Activated CD4-positive, alpha-beta T cell treated with anti-CD3 and anti-CD28 coated beads for 24 hours (primary cell): ENCODE results near the gene ULBP2.
A peak's percentile ranks its signal among the peaks of the same experiment; 100 is the strongest.

Source experiments
- DNase-seq, 2 donors: peaks; one replicate each; pipeline ENCODE4 v3.0.0-alpha.2; 2020; ENCODE audit warnings: low read depth in 2 of 2

Gene ULBP2, protein sequence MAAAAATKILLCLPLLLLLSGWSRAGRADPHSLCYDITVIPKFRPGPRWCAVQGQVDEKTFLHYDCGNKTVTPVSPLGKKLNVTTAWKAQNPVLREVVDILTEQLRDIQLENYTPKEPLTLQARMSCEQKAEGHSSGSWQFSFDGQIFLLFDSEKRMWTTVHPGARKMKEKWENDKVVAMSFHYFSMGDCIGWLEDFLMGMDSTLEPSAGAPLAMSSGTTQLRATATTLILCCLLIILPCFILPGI

GRCh38 chr6:149941583-149942460 lies at the start of gene ULBP2:
Gene ULBP2, plus strand, starts transcription at chr6:149942014. Its CDS starts 59 bp downstream, at chr6:149942073.
- peak; percentile 73 to 76 for DNase-seq

DNA sequence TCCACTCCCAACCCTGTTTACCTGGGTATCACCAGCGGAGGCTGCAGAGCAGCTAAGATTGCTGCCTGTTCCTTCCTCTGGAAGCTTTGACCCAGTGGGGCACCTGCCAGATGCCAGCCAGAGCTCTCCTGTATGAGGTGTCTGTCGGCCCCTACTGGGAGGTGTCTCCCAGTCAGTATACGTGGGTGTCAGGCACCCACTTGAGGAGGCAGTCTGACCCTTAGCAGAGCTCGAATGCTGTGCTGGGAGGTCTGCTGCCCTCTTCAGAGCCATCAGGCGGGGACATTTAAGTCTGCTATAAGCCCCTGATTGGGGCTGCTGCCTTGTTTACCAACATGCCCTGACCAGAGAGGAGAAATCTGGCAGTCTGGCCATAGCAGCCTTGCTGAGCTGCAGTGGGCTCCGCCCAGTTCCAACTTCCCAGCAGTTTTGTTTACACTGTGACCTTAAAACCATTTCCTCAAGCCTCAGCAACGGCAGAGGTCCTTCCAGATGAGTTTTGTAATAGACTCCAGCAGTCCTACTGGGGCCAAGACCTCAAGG lies 46.7 kb upstream of the ULBP2 start:
- DNase-seq: no peak

GRCh38 chr6:149895833-149896271 lies 46.0 kb upstream of the ULBP2 start:
- peak in 1 of 2 donors; percentile 3 for DNase-seq

DNA sequence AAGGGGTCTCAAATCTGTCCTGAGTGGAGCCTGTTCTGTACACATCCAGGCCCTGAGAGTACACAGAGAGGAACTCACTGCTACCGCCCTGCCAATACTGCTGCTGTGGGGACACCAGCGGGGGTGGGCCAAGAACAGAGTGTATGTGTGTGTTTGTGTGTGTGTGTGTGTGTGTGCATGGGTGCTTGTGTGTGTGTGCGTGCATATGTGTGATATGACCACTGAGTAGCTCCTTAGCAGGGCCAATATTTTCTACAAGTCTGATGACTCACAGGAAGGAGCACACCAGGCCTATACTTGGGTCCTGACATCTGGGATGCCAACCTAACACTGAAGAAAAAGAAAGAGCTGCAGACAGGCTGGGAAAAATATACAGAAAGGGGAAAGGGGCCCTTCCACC lies 45.3 kb upstream of the ULBP2 start:
- no peak for DNase-seq

GRCh38 chr6:149897015-149897697 lies 44.7 kb upstream of the ULBP2 start:
- no peak for DNase-seq

DNA sequence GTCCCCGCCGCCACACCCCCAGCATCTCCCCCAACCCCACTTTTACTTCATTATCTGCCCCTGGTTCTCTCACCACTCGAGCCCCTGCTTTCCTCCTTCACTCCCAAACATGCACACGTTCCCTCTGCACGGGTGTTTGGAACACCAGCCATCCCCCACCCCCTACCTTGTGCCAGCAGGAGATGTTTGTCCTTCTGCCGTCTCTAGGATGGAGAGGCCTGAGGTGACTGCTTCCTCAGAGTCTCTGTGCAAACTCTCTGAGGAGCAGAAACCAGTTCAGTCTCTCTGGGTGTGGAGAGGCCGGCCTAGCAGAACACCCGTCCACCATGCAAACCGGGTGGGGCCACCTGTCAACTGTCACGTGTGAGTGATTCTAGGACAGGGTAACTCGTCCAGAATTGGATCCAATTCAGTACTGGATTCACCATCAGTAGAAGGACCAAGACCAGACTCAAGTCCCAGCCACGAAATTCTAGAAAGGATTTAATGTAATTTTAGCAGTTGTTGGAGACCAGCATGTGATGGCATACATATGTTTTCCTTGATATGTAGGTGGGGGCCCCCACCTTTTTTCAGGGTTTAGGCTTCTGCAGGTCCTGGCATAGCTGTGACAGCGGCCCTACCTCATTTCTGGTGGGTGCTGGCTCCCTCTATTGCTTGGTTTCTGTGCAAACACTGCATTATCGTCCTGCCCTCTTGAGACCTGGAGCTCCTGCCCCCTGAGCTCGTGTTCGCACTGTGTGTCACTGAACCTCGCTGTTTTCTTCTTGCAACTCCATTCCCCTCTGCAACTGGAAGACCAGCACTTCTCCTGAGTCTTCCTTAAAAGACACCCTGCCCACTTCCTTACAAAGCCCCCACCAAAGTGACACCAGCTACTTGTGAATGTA lies 43.7 kb upstream of the ULBP2 start, which contains the start of gene RAET1E:
TSS of gene RAET1E (minus strand) at position 259 of the 890 bp plus-strand sequence. CDS start 7,212 bp downstream, outside the sequence.
- no peak for DNase-seq

DNA sequence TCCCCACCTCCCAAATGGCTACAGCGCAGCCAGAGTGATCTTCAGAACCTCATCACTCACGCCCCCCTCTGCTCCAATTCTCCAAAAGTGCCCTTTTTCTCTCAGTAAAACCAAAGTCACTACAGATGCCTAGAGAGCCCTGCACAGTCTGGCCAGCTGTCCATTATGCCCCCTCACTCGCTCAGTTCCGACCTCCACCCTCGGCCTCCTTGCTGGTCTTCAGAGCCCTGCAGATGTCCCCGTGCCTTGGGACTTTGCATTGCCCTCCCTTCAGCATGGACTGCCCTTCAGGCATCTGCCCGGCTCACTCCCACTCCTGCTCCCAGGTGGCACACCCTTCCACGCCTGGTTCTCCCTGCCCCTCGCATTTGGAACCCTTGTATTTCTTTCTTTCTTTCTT lies 42.8 kb upstream of the ULBP2 start:
- no peak for DNase-seq

DNA sequence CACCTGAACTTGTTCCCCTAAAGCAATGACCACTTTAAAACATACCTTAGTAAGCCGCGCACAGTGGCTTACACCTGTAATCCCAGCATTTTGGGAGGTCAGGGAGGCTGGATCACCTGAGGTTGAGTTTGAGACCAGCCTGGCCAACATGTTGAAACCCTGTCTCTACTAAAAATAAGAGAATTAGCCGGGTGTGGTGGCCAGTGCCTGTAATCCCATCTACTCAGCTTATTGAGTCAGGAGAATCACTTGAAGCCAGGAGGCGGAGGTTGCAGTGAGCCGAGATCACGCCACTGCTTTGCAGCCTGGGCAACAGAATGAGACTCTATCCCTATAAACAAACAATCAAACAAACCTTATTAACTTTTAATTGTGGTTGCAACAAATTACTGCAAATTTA lies 42.3 kb upstream of the ULBP2 start:
- no peak for DNase-seq

- no peak for DNase-seq
Measured at GRCh38 chr6:149899926-149900619, 41.7 kb upstream of the ULBP2 start.

- no peak for DNase-seq
Measured at GRCh38 chr6:149900620-149901443, 41.0 kb upstream of the ULBP2 start.

DNA sequence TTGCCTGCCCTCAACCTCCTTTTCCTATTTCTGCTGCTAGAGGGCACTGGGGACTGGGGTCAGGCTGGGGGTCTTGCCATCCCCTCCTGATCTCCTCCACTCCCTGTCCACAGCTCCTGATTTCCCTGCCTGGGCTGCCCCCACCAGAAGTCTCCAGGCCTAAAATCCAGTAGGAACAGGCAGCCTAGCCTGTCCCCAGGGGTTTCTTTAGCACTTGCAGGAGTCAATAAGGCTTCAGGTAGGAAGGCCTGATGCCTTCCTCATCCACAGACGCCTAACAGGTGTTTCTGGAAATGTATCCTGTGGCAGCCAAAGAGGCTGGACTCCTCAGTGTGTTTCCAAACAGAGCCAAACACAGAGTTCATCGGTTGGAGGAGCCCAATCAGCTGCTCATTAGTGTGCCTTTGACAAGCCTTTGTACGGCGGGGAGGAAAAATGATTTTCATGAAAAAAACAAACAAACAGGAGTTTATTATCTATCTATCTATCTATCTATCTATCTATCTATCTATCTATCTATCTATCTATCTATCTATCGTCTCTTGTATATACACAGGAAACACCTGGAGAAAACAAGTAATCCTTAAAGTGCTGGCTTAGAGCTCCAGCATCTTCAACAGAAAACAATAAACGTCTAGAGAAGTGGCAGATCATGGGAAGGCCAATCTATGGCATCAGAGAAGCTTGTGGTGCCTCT lies 40.2 kb upstream of the ULBP2 start:
- no peak for DNase-seq

GRCh38 chr6:149903938-149904611 lies 37.7 kb upstream of the ULBP2 start:
- DNase-seq: no peak

- no peak for DNase-seq
Measured at GRCh38 chr6:149904661-149905370, 37.0 kb upstream of the ULBP2 start.

DNA sequence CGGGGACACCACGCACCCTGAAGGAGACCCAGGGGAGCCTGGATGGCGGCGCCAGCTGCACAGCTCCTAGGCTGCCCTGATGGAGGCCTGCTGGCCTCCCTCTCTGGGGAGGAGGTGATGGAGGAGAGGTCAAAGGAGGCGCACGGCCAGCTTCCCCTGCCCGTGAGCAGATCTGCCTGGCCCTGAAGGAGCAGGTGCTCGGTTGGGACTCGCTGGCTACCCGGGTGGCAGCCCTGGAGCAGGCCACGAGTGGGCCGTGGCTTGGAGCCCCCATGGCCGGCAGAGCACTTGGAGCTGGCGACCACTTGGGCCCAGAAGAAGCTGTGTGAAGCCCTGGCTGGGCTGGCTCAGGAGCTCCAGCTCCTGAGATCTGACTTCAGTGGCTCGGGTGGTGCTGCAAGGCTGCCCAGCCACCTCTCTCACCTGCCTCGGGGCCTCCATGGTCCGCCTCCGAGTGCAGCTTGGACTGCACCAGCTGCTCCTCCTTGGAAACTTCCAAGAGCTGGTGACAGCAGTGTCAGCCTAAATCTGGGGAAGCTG lies 36.4 kb upstream of the ULBP2 start:
- no peak for DNase-seq

DNA sequence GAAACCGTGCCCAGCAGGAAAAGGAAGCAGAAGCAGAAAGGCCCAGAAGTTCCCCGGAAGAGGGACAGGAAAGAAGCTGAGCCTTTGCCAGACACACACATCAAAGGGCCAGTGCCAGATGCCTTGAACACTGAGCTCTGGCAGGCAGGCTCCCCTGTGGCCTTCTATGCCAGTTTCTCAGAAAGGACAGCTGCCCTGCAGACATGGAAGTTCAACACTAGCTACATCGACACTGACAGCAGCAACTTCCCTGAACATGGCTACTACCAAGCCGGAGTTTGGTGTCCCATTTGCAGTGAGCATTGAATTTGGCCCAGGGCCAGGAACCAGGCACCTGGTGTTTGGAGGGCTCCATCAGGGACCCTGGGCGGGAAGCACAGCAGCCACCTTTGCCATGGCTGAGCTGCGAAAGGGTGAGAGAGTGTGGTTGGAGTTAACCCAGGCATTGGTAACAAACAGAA lies 35.9 kb upstream of the ULBP2 start:
- no peak for DNase-seq

DNA sequence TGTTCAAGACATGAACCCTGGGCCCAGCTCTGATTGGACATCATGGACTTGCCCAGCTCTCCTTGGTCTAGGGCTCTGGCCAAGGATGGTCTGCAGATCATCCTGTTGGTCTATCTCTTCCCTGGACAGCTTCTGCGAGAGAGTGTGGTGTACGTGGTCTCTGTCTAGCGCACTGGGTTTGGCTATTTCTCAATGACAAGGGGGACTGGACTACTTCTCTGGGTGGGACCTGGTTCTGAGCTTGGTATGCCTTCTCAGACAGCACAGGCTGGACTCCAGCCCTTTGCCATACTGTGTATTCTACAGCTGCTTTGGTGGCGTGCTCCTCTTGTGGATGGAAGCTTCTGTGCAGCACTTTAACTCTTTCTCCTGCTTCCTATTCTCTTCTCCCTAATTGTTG lies 35.4 kb upstream of the ULBP2 start:
- no peak for DNase-seq

GRCh38 chr6:149907317-149907716 lies 34.5 kb upstream of the ULBP2 start:
- DNase-seq: no peak
